Measurements from ENCODE around the gene CDKAL1. TPM values are rescaled to one million over a fixed set of nuclear protein-coding genes. Genes with fewer than 3 reads are reported as not detected.

The CDKAL1 gene
- total and polyA plus RNA-seq, 2 of the 8 experiments (the other 6 are each of a cell fraction or from before 2014, with no cell fraction given) = 8.4 to 24.6 TPM

GRCh38 chr6:20698675-20699074 lies 164.4 kb downstream of the CDKAL1 start (continued):
- TF ChIP-seq KDM5A (IDR thresholded peaks at IDR 0.05; ENCODE audit: low read length) (no peak), CHD7 (IDR thresholded peaks at IDR 0.05; ENCODE audit: insufficient replicate concordance, low read length) (no peak), EGR1 (IDR thresholded peaks at IDR 0.05; ENCODE audit: borderline replicate concordance, low read depth, low read length) (no peak)

Measured in H1 (cell line).